Gastrocnemius medialis (tissue), 4 donors: ENCODE data around the gene RNF213.

Experiments used
- CTCF ChIP-seq, 5 experiments: fragments of 450-650 bp in 3 of 5; fragments of 200-600 bp in 2 of 5; sonication (generic) in 2 of 5; IDR thresholded peaks in 4 of 5; conservative IDR thresholded peaks in 1 of 5; 1 replicate in 4 of 5; 2 replicates in 1 of 5; pipeline ENCODE4 v1.5.1; 2016 to 2019; ENCODE audit warnings: antibody characterized with exemption in 5 of 5, mild to moderate bottlenecking in 3 of 5, moderate library complexity in 3 of 5
- POLR2A ChIP-seq, 2 donors: fragments of 450-650 bp; IDR thresholded peaks; one replicate each; pipeline ENCODE4 v1.6.1; 2017; ENCODE audit warnings: antibody characterized with exemption in 2 of 2, mild to moderate bottlenecking in 2 of 2, moderate library complexity in 2 of 2

GRCh38 chr17:80296221-80296620, 35.6 kb downstream of the RNF213 start:
- no peak for TF ChIP-seq CTCF (IDR thresholded peaks at IDR 0.05 in 4 of 5, conservative IDR thresholded peaks at IDR 0.05 in 1 of 5)
- no peak for TF ChIP-seq POLR2A (IDR thresholded peaks at IDR 0.05)
